H1 (cell line): ENCODE measurements around the gene C5.

Experiments used
- ASH2L ChIP-seq: fragments of 200-600, 300-600 bp; sonication (generic); IDR thresholded peaks from one replicate; pipeline ENCODE4 v1.7.1; 2017; ENCODE audit warnings: low read length
- CEBPB ChIP-seq: IDR thresholded peaks from 2 replicates; pipeline ENCODE4 v1.6.1; 2012; ENCODE audit warnings: low read depth, low read length
- CTCF ChIP-seq, 3 experiments: IDR thresholded peaks; 1 replicate in 2 of 3; 2 replicates in 1 of 3; pipeline versions ENCODE4 v1.5.1 to v1.6.1; 2011; ENCODE audit warnings: low read length in 3 of 3, mild to moderate bottlenecking in 3 of 3, inconsistent platforms in 2 of 3, low read depth in 1 of 3, moderate library complexity in 1 of 3; ENCODE audit not compliant: insufficient read depth in 1 of 3; ENCODE audit errors: control extremely low read depth in 1 of 3
- EGR1 ChIP-seq: IDR thresholded peaks from 2 replicates; pipeline ENCODE4 v1.6.1; 2011; ENCODE audit warnings: low read depth, low read length, borderline replicate concordance
- EZH2 ChIP-seq: fragments of 200-600 bp; sonication (generic); IDR thresholded peaks from 2 replicates; pipeline ENCODE4 v1.7.1; 2012; ENCODE audit warnings: low read depth, mild to moderate bottlenecking, moderate library complexity, low read length, inconsistent platforms; ENCODE audit not compliant: severe bottlenecking
- JUN ChIP-seq: IDR thresholded peaks from 2 replicates; pipeline ENCODE4 v1.6.1; 2011; ENCODE audit warnings: low read depth, mild to moderate bottlenecking, improper control_type of control experiment, low read length
- KDM5A ChIP-seq: fragments of 200-600 bp; IDR thresholded peaks from 2 replicates; pipeline ENCODE4 v1.7.1; 2012; ENCODE audit warnings: mild to moderate bottlenecking, low read length, inconsistent platforms, mixed read lengths
- PHF8 ChIP-seq: fragments of 200-600 bp; sonication (generic); conservative IDR thresholded peaks from 2 replicates; pipeline ENCODE4 v1.7.1; 2012; ENCODE audit warnings: low read depth, mild to moderate bottlenecking, inconsistent platforms, low read length, moderate library complexity
- RFX5 ChIP-seq: IDR thresholded peaks from 2 replicates; pipeline ENCODE4 v1.6.1; 2011; ENCODE audit warnings: low read depth, low read length, improper control_type of control experiment, borderline replicate concordance
- TAF7 ChIP-seq: optimal IDR thresholded peaks from 2 replicates; pipeline ENCODE3; 2011; ENCODE audit warnings: low read depth, mild to moderate bottlenecking, inconsistent platforms, low read length, moderate library complexity, borderline replicate concordance
- TEAD4 ChIP-seq: IDR thresholded peaks from 2 replicates; pipeline ENCODE4 v1.6.1; 2012; ENCODE audit warnings: low read depth, low read length, inconsistent platforms, mixed read lengths
- ZNF274 ChIP-seq: IDR thresholded peaks from 2 replicates; pipeline ENCODE4 v1.7.0; 2012; ENCODE audit warnings: low read length, borderline replicate concordance; ENCODE audit errors: extremely low read depth
- TF ChIP-seq, protein P1 (sequence below): fragments of 300-600 bp; sonication (generic); IDR thresholded peaks from 2 replicates; pipeline ENCODE4 v1.7.1; 2012; ENCODE audit warnings: low read length, moderate library complexity, mild to moderate bottlenecking, inconsistent platforms; ENCODE audit not compliant: insufficient replicate concordance

DNA sequence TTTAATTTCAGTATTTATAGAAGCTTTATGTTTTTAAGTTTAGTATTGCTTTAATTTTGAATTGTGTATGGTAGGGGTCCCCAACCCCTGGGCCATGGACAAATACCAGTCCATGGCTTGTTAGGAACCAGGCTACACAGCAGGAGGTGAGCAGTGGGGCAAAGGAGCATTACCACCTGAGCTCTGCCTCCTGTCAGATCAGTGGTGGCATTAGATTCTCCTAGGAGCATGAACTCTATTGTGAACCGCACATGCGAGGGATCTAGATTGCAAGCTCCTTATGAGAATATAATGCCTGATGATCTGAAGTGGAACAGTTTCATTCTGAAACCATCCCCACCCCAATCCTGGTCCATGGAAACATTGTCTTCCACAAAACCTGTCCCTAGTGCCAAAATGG lies 1.9 kb downstream of the C5 start:
- TF ChIP-seq KDM5A (no peak), JUN (no peak), ZNF274 (no peak), EZH2 (no peak), TAF7 (no peak), PHF8 (no peak), TEAD4 (no peak), EGR1 (no peak), RFX5 (no peak), CEBPB (no peak), ASH2L (no peak), CTCF (IDR thresholded peaks at IDR 0.05; ENCODE audit: control extremely low read depth in 1 of 3, insufficient read depth in 1 of 3, low read depth in 1 of 3, low read length in 3 of 3) (no peak)
- TF ChIP-seq, protein P1, sequence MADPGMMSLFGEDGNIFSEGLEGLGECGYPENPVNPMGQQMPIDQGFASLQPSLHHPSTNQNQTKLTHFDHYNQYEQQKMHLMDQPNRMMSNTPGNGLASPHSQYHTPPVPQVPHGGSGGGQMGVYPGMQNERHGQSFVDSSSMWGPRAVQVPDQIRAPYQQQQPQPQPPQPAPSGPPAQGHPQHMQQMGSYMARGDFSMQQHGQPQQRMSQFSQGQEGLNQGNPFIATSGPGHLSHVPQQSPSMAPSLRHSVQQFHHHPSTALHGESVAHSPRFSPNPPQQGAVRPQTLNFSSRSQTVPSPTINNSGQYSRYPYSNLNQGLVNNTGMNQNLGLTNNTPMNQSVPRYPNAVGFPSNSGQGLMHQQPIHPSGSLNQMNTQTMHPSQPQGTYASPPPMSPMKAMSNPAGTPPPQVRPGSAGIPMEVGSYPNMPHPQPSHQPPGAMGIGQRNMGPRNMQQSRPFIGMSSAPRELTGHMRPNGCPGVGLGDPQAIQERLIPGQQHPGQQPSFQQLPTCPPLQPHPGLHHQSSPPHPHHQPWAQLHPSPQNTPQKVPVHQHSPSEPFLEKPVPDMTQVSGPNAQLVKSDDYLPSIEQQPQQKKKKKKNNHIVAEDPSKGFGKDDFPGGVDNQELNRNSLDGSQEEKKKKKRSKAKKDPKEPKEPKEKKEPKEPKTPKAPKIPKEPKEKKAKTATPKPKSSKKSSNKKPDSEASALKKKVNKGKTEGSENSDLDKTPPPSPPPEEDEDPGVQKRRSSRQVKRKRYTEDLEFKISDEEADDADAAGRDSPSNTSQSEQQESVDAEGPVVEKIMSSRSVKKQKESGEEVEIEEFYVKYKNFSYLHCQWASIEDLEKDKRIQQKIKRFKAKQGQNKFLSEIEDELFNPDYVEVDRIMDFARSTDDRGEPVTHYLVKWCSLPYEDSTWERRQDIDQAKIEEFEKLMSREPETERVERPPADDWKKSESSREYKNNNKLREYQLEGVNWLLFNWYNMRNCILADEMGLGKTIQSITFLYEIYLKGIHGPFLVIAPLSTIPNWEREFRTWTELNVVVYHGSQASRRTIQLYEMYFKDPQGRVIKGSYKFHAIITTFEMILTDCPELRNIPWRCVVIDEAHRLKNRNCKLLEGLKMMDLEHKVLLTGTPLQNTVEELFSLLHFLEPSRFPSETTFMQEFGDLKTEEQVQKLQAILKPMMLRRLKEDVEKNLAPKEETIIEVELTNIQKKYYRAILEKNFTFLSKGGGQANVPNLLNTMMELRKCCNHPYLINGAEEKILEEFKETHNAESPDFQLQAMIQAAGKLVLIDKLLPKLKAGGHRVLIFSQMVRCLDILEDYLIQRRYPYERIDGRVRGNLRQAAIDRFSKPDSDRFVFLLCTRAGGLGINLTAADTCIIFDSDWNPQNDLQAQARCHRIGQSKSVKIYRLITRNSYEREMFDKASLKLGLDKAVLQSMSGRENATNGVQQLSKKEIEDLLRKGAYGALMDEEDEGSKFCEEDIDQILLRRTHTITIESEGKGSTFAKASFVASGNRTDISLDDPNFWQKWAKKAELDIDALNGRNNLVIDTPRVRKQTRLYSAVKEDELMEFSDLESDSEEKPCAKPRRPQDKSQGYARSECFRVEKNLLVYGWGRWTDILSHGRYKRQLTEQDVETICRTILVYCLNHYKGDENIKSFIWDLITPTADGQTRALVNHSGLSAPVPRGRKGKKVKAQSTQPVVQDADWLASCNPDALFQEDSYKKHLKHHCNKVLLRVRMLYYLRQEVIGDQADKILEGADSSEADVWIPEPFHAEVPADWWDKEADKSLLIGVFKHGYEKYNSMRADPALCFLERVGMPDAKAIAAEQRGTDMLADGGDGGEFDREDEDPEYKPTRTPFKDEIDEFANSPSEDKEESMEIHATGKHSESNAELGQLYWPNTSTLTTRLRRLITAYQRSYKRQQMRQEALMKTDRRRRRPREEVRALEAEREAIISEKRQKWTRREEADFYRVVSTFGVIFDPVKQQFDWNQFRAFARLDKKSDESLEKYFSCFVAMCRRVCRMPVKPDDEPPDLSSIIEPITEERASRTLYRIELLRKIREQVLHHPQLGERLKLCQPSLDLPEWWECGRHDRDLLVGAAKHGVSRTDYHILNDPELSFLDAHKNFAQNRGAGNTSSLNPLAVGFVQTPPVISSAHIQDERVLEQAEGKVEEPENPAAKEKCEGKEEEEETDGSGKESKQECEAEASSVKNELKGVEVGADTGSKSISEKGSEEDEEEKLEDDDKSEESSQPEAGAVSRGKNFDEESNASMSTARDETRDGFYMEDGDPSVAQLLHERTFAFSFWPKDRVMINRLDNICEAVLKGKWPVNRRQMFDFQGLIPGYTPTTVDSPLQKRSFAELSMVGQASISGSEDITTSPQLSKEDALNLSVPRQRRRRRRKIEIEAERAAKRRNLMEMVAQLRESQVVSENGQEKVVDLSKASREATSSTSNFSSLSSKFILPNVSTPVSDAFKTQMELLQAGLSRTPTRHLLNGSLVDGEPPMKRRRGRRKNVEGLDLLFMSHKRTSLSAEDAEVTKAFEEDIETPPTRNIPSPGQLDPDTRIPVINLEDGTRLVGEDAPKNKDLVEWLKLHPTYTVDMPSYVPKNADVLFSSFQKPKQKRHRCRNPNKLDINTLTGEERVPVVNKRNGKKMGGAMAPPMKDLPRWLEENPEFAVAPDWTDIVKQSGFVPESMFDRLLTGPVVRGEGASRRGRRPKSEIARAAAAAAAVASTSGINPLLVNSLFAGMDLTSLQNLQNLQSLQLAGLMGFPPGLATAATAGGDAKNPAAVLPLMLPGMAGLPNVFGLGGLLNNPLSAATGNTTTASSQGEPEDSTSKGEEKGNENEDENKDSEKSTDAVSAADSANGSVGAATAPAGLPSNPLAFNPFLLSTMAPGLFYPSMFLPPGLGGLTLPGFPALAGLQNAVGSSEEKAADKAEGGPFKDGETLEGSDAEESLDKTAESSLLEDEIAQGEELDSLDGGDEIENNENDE, result no peak
